GM19463 (cell line): ENCODE results near the gene CDH13.

Experiments used
- ATAC-seq: cut with Tn5 transposase; IDR thresholded peaks from one replicate; pipeline ENCODE4 v1.9.1; 2021; ENCODE audit warnings: mild to moderate bottlenecking, moderate library complexity; ENCODE audit not compliant: unreplicated experiment

The CDH13 gene

GRCh38 chr16:83721676-83722075, 1094.9 kb downstream of the CDH13 start:
- no peak for ATAC-seq

GRCh38 chr16:83722456-83723183, 1095.9 kb downstream of the CDH13 start:
- ATAC-seq = no peak

GRCh38 chr16:83723244-83723643, 1096.5 kb downstream of the CDH13 start:
- ATAC-seq = no peak

- ATAC-seq = no peak
These were observed 1097.1 kb downstream of the CDH13 start for GRCh38 chr16:83723901-83724300.

- no peak for ATAC-seq
These were observed 1097.8 kb downstream of the CDH13 start for GRCh38 chr16:83724585-83724984.

- ATAC-seq = no peak
These were observed 1098.5 kb downstream of the CDH13 start for GRCh38 chr16:83725313-83725712.

- no peak for ATAC-seq
These were observed 1100.2 kb downstream of the CDH13 start for GRCh38 chr16:83727018-83727417.

GRCh38 chr16:83727751-83728352, 1101.1 kb downstream of the CDH13 start:
- no peak for ATAC-seq

GRCh38 chr16:83728492-83728891, 1101.7 kb downstream of the CDH13 start:
- ATAC-seq = no peak

- no peak for ATAC-seq
These were observed 1104.0 kb downstream of the CDH13 start for GRCh38 chr16:83730812-83731211.

GRCh38 chr16:83732536-83732935, 1105.8 kb downstream of the CDH13 start:
- no peak for ATAC-seq

- ATAC-seq = no peak
These were observed 1106.5 kb downstream of the CDH13 start for GRCh38 chr16:83733301-83733700.

GRCh38 chr16:83734136-83734535, 1107.4 kb downstream of the CDH13 start:
- no peak for ATAC-seq

GRCh38 chr16:83737729-83738354, 1111.1 kb downstream of the CDH13 start:
- no peak for ATAC-seq

GRCh38 chr16:83738923-83739503, 1112.2 kb downstream of the CDH13 start:
- no peak for ATAC-seq

GRCh38 chr16:83742124-83742899, 1115.5 kb downstream of the CDH13 start:
- no peak for ATAC-seq

GRCh38 chr16:83743241-83743640, 1116.5 kb downstream of the CDH13 start:
- ATAC-seq = no peak

GRCh38 chr16:83743720-83744119, 1117.0 kb downstream of the CDH13 start:
- ATAC-seq = no peak

- no peak for ATAC-seq
These were observed 1117.7 kb downstream of the CDH13 start for GRCh38 chr16:83744441-83744981.

- no peak for ATAC-seq
These were observed 1119.8 kb downstream of the CDH13 start for GRCh38 chr16:83746611-83747010.

- ATAC-seq = no peak
These were observed 1121.2 kb downstream of the CDH13 start for GRCh38 chr16:83747936-83748335.
